Trophoblast cell (in vitro differentiated cells and primary cell): ENCODE data around the gene WWP2.

Experiments used
- DNase-seq, 2 donors: peaks; one replicate each; pipeline ENCODE4 v3.0.0-alpha.2; 2016
- H2AFZ ChIP-seq: 2 replicates; pipeline ENCODE4 v1.6.1; 2013; ENCODE audit warnings: low read length, moderate library complexity, mild to moderate bottlenecking; ENCODE audit not compliant: insufficient read depth, poor library complexity
- H2AK5ac ChIP-seq: 2 replicates; pipeline ENCODE4 v1.6.1; 2013; ENCODE audit warnings: mild to moderate bottlenecking, low read length
- H2BK120ac ChIP-seq: 2 replicates; pipeline ENCODE4 v1.6.1; 2013; ENCODE audit warnings: low read length, mild to moderate bottlenecking, moderate library complexity; ENCODE audit not compliant: insufficient read depth, poor library complexity
- H2BK12ac ChIP-seq: 2 replicates; pipeline ENCODE4 v1.6.1; 2013; ENCODE audit warnings: mild to moderate bottlenecking, low read length, moderate library complexity
- H2BK5ac ChIP-seq: 2 replicates; pipeline ENCODE4 v1.6.1; 2013; ENCODE audit warnings: low read length, low read depth, moderate library complexity, mild to moderate bottlenecking; ENCODE audit not compliant: poor library complexity
- H3K14ac ChIP-seq: 2 replicates; pipeline ENCODE4 v1.6.1; 2013; ENCODE audit warnings: mild to moderate bottlenecking, low read length
- H3K18ac ChIP-seq: 2 replicates; pipeline ENCODE4 v1.6.1; 2013; ENCODE audit warnings: mild to moderate bottlenecking, low read length
- H3K23ac ChIP-seq: 2 replicates; pipeline ENCODE4 v1.6.1; 2013; ENCODE audit warnings: low read length
- H3K27ac ChIP-seq: 2 replicates; pipeline ENCODE4 v1.5.1; 2013; ENCODE audit warnings: low read depth, mild to moderate bottlenecking, inconsistent platforms, low read length, moderate library complexity
- H3K27me3 ChIP-seq: 2 replicates; pipeline ENCODE4 v1.6.1; 2013; ENCODE audit warnings: inconsistent platforms, mild to moderate bottlenecking, low read length, moderate library complexity; ENCODE audit not compliant: insufficient read depth
- H3K36me3 ChIP-seq, 2 experiments: 1 replicate in 1 of 2; 2 replicates in 1 of 2; pipeline ENCODE4 v1.6.1; 2013; ENCODE audit warnings: low read length in 2 of 2, mild to moderate bottlenecking in 2 of 2, moderate library complexity in 1 of 2; ENCODE audit not compliant: insufficient read depth in 2 of 2, control insufficient read depth in 1 of 2
- H3K4ac ChIP-seq: 2 replicates; pipeline ENCODE4 v1.6.1; 2013; ENCODE audit warnings: low read depth, mild to moderate bottlenecking, low read length, moderate library complexity
- H3K4me1 ChIP-seq, 2 experiments: 1 replicate in 1 of 2; 2 replicates in 1 of 2; pipeline ENCODE4 v1.6.1; 2013; ENCODE audit warnings: low read length in 2 of 2, mild to moderate bottlenecking in 2 of 2, moderate library complexity in 1 of 2; ENCODE audit not compliant: insufficient read depth in 2 of 2, control insufficient read depth in 1 of 2
- H3K4me2 ChIP-seq: 2 replicates; pipeline ENCODE4 v1.6.1; 2013; ENCODE audit warnings: inconsistent platforms, mild to moderate bottlenecking, low read length, moderate library complexity
- H3K4me3 ChIP-seq: 2 replicates; pipeline ENCODE4 v1.5.1; 2013; ENCODE audit warnings: mild to moderate bottlenecking, low read depth, low read length, inconsistent platforms
- H3K79me1 ChIP-seq: one replicate; pipeline ENCODE4 v1.6.1; 2013; ENCODE audit warnings: low read length
- H3K79me2 ChIP-seq: 2 replicates; pipeline ENCODE4 v1.6.1; 2013; ENCODE audit warnings: low read length, mild to moderate bottlenecking; ENCODE audit not compliant: control insufficient read depth, insufficient read depth, poor library complexity
- H3K9ac ChIP-seq: 2 replicates; pipeline ENCODE4 v1.6.1; 2013; ENCODE audit warnings: mild to moderate bottlenecking, low read length
- H3K9me3 ChIP-seq: 2 replicates; pipeline ENCODE4 v1.6.1; 2013; ENCODE audit warnings: low read depth, mild to moderate bottlenecking, control low read depth, inconsistent platforms, low read length; ENCODE audit not compliant: insufficient read depth
- H4K12ac ChIP-seq: 2 replicates; pipeline ENCODE4 v1.6.1; 2013; ENCODE audit warnings: low read depth, mild to moderate bottlenecking, low read length, moderate library complexity
- H4K8ac ChIP-seq: 2 replicates; pipeline ENCODE4 v1.6.1; 2013; ENCODE audit warnings: low read depth, mild to moderate bottlenecking, low read length, moderate library complexity
- H4K91ac ChIP-seq: one replicate; pipeline ENCODE4 v1.6.1; 2013; ENCODE audit warnings: low read depth, mild to moderate bottlenecking, low read length, moderate library complexity
- WGBS: extraction: QIAGEN DNeasy Blood & Tissue Kit; methylation state at CpG from one replicate; pipeline ENCODE4 v1.1.7; 2013; ENCODE audit warnings: missing lambda C conversion rate; ENCODE audit not compliant: insufficient read length, insufficient coverage; ENCODE audit errors: extremely low coverage; 5-methylcytosine and 5-hydroxymethylcytosine counted together

The WWP2 gene

GRCh38 chr16:69932228-69932627 is 170.1 kb downstream of the WWP2 start:
- H4K91ac ChIP-seq: no peak overlapping the region

GRCh38 chr16:69932691-69933392 is 170.7 kb downstream of the WWP2 start:
- H3K27me3 ChIP-seq: no peaks in the 10 kb centered on the region
- H2BK12ac ChIP-seq: no peak overlapping the region
- no peak overlapping the region for H3K14ac ChIP-seq
- H3K4me2 ChIP-seq: no peak overlapping the region
- H2BK120ac ChIP-seq: no peak overlapping the region
- H3K27ac ChIP-seq: no peak overlapping the region
- no peak overlapping the region for H4K91ac ChIP-seq
- no peak overlapping the region for H3K4ac ChIP-seq
- peaks cover 32 to 50% of the 10 kb centered on the region in 2 experiments for H3K36me3 ChIP-seq
- H3K79me1 ChIP-seq: no peaks in the 10 kb centered on the region
- no peak overlapping the region for H2AFZ ChIP-seq
- H2AK5ac ChIP-seq: no peak overlapping the region
- no peak for DNase-seq
- no peak overlapping the region for H4K8ac ChIP-seq
- H3K23ac ChIP-seq: no peak overlapping the region
- H3K4me1 ChIP-seq: no peaks in the 10 kb centered on the region
- H3K9me3 ChIP-seq: no peaks in the 10 kb centered on the region
- H3K18ac ChIP-seq: no peak overlapping the region
- no peak overlapping the region for H2BK5ac ChIP-seq
- no peak overlapping the region for H3K9ac ChIP-seq
- no peak overlapping the region for H3K4me3 ChIP-seq
- WGBS: 100% methylated on average over 2 of the region's 27 CpGs
- H4K12ac ChIP-seq: no peak overlapping the region
- H3K79me2 ChIP-seq: no peaks in the 10 kb centered on the region

More at GRCh38 chr16:69932228-69932627, 170.1 kb downstream of the WWP2 start:
- H4K8ac ChIP-seq: no peak overlapping the region
- no CpG with 5 or more reads among the region's 9 CpGs for WGBS
- H3K4me2 ChIP-seq: no peak overlapping the region
- no peak overlapping the region for H3K14ac ChIP-seq
- no peak for DNase-seq
- no peak overlapping the region for H2BK5ac ChIP-seq
- no peak overlapping the region for H2BK120ac ChIP-seq
- H3K23ac ChIP-seq: no peak overlapping the region
- H3K4ac ChIP-seq: no peak overlapping the region
- H3K79me1 ChIP-seq: no peaks in the 10 kb centered on the region
- no peak overlapping the region for H2AK5ac ChIP-seq
- no peak overlapping the region for H3K27ac ChIP-seq
- H4K12ac ChIP-seq: no peak overlapping the region
- H3K9ac ChIP-seq: no peak overlapping the region
- no peak overlapping the region for H3K4me3 ChIP-seq
- H3K18ac ChIP-seq: no peak overlapping the region
- no peak overlapping the region for H2BK12ac ChIP-seq
- H3K36me3 ChIP-seq: peaks cover 27 to 45% of the 10 kb centered on the region in 2 experiments
- H3K9me3 ChIP-seq: no peaks in the 10 kb centered on the region
- no peaks in the 10 kb centered on the region for H3K4me1 ChIP-seq
- no peak overlapping the region for H2AFZ ChIP-seq
- no peaks in the 10 kb centered on the region for H3K79me2 ChIP-seq
- no peaks in the 10 kb centered on the region for H3K27me3 ChIP-seq

- no peak overlapping the region for H3K4me3 ChIP-seq
- H3K4ac ChIP-seq: no peak overlapping the region
- H3K23ac ChIP-seq: no peak overlapping the region
- H2BK5ac ChIP-seq: no peak overlapping the region
- H3K18ac ChIP-seq: no peak overlapping the region
- no peaks in the 10 kb centered on the region for H3K27me3 ChIP-seq
- H3K79me1 ChIP-seq: no peaks in the 10 kb centered on the region
- H3K4me2 ChIP-seq: no peak overlapping the region
- H3K9me3 ChIP-seq: no peaks in the 10 kb centered on the region
- no peak overlapping the region for H2AFZ ChIP-seq
- H3K27ac ChIP-seq: no peak overlapping the region
- DNase-seq: no peak
- H3K36me3 ChIP-seq: peaks cover 35 to 54% of the 10 kb centered on the region in 2 experiments
- no peak overlapping the region for H3K14ac ChIP-seq
- H4K12ac ChIP-seq: no peak overlapping the region
- WGBS: no CpG with 5 or more reads among the region's 10 CpGs
- no peak overlapping the region for H4K91ac ChIP-seq
- H3K79me2 ChIP-seq: no peaks in the 10 kb centered on the region
- H2AK5ac ChIP-seq: no peak overlapping the region
- no peak overlapping the region for H2BK12ac ChIP-seq
- H4K8ac ChIP-seq: no peak overlapping the region
- no peaks in the 10 kb centered on the region for H3K4me1 ChIP-seq
- no peak overlapping the region for H3K9ac ChIP-seq
- H2BK120ac ChIP-seq: no peak overlapping the region
Measured at GRCh38 chr16:69934044-69934443, 171.9 kb downstream of the WWP2 start.

- no peaks in the 10 kb centered on the region for H3K79me1 ChIP-seq
- H3K4ac ChIP-seq: no peak overlapping the region
- H3K14ac ChIP-seq: no peak overlapping the region
- H4K8ac ChIP-seq: no peak overlapping the region
- no peak overlapping the region for H3K27ac ChIP-seq
- no peaks in the 10 kb centered on the region for H3K9me3 ChIP-seq
- no peak for DNase-seq
- H3K36me3 ChIP-seq: peaks cover 37 to 60% of the 10 kb centered on the region in 2 experiments
- no peak overlapping the region for H4K12ac ChIP-seq
- H3K4me3 ChIP-seq: no peak overlapping the region
- no peaks in the 10 kb centered on the region for H3K79me2 ChIP-seq
- no peak overlapping the region for H3K4me2 ChIP-seq
- no peaks in the 10 kb centered on the region for H3K27me3 ChIP-seq
- H2BK5ac ChIP-seq: no peak overlapping the region
- H2BK120ac ChIP-seq: no peak overlapping the region
- no CpG with 5 or more reads among the region's 17 CpGs for WGBS
- H3K18ac ChIP-seq: no peak overlapping the region
- H2BK12ac ChIP-seq: no peak overlapping the region
- H4K91ac ChIP-seq: no peak overlapping the region
- H3K9ac ChIP-seq: no peak overlapping the region
- no peak overlapping the region for H2AFZ ChIP-seq
- H2AK5ac ChIP-seq: no peak overlapping the region
- no peak overlapping the region for H3K23ac ChIP-seq
- no peaks in the 10 kb centered on the region for H3K4me1 ChIP-seq
Measured at GRCh38 chr16:69934751-69935150, 172.6 kb downstream of the WWP2 start.
